Activated CD4-positive, CD25-positive, alpha-beta regulatory T cell treated with anti-CD3 and anti-CD28 coated beads, Interleukin-2, amount 50 U/mL, for 16 hours (primary cell): ENCODE measurements around the gene NDUFA6.
"Not testable (repeated sequence)": the region's sequence is repeated elsewhere in the genome, so short reads cannot be mapped to it uniquely, and the experiment has no call there.

Experiments used
- DNase-seq: peaks from one replicate; pipeline ENCODE4 v3.0.0-alpha.2; 2020; ENCODE audit warnings: low read depth, low spot score

The NDUFA6 gene

DNA sequence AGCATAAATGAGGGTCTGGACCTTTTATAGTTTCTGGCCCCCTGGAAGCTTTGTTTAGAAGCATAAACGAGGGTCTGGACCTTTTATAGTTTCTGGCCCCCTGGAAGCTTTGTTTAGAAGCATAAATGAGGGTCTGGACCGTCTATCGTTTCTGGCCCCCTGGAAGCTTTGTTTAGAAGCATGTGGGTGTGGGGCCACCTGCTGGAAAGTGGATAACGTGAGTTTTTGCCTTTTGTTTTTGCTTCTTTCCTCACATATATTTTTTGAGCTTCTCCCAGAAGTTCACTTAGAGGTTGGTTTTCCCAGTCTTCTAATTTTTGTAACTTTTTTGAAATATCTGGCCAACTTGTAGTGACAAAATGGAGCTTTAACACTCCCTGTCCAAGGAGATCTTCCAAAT is 22.2 kb upstream of the NDUFA6 start:
- not testable (repeated sequence) for DNase-seq

DNA sequence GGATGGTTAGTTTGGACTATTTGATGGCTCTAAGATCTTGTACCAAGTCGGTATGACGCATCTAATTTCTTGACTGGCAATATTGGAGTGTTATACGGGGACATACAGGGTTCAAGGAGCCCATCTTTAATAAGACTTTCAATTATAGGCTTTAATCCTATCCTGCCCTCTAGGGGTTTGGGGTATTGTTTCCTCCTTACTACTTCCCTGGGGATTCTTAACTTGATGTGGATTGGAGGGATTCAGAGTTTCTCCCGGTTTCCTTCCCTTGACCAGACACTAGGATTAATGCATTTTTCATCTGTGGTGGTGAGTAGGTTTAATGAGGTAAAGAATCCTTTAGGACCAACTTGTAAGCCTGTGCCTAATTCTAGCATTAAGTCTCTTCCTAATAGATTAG is 21.2 kb upstream of the NDUFA6 start:
- no peak for DNase-seq

DNA sequence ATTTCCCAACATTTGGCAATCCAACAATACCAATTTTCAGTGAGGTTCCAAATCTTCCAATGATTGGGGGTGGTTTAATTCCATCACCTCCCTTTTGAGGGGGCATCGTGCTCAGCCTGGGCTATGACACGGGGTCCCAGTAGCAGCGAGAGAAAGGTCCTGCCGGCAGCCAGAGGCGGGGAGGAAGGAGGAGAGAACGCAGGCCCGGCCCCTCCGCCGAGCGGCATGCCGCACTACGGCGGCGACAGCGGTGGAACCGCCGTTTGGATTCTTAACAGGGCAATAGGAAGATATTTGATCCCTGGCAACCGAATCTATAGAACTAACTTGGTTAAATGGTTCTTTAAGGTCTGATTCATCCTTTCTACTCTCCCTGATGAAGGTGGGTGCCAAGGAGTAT is 18.3 kb upstream of the NDUFA6 start:
- DNase-seq = no peak

DNA sequence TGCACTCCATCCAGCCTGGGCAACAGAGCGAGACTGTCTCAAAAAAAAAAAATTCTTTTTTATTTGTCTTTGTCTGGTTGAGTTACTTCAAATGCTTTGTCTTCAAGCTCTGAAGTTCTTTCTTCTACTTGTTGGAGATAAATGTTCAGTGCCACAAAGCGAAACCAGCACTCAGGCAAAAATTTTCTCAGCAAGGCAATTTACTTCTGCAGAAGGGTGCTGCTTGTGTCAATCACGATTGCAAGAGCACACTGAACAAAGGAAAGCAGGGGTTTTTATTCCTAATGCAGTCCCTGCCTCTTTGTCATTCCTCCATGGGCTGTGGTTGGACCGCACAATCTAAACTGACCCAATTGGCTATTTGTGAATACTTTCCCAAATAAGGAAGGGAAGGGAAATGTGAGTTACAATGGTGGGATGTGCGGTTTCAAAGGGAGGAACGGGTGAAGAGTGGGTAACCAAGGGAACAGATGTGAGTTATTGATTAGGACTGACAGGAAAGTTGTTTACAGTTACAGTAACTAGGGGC is 13.8 kb upstream of the NDUFA6 start:
- DNase-seq = not testable (repeated sequence)

DNA sequence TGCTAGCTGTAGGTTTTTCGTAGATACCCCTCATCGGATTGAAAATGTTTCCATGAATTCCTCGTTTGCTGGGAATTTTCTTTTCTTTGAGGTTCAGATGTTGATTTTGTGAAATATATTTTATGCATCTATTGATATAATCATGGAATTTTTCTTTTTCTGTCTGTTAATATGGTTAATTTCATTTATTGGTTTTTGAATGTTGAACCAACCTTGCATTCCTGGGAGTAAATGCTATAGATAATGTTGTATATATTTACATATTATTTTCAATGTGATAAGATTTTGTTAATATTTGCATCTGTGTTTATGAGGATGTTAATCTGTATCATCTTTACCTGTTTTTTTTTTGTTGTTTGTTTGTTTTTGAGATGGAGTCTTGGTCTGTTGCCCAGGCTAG is 10.6 kb upstream of the NDUFA6 start:
- no peak for DNase-seq

DNA sequence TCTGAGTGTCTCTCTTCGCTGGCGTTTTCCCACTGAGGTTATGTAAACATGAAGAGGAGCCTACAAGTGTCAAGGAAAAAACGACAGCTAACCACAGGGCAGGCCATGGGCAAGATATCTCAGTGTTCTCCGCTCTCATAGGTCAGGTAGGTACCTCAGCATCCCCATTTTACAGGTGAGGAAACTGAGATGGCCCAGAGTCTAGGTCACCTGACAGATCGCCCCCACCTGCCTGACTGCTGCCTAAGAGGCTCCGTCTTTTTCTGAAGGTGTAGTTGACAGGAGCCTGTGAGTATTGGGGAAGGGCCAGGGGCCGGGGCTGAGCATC is 847 bp upstream of the NDUFA6 start:
- DNase-seq = no peak

DNA sequence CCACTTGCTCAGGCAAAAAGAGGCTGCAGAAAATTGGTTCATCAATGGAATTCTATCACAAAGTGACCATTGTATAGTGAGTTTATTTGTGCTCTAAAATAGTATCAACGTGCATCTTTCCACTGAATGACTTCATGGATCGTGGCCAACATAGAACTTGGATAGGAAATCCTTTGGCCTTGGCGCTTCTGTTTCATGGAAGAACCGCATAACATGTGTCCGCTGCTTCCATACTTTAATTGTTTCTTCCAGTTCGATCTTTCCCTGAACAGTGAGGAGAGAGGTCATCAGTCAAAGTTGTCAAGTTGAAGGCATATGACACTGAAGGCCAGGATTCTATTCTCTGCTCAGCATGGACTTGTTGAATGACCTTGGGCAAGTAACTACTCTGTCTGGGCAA is 4.5 kb downstream of the NDUFA6 start:
- DNase-seq = no peak

DNA sequence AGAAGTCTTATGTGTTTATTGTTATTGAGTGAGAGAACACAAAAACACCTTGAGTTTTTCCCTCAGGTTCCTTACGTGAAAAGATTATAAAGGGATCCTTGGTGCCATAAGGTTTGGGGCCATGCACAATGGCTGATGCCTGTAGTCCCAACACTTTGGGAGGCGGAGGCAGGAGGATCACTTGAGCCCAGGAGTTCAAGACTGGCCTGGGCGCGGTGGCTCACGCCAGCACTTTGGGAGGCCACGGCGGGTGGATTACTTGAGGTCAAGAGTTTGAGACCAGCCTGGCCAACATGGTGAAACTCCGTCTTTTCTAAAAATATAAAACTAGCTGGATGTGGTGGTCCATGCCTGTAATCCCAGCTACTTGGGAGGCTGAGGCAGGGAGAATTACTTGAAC is 5.7 kb downstream of the NDUFA6 start:
- DNase-seq = no peak

DNA sequence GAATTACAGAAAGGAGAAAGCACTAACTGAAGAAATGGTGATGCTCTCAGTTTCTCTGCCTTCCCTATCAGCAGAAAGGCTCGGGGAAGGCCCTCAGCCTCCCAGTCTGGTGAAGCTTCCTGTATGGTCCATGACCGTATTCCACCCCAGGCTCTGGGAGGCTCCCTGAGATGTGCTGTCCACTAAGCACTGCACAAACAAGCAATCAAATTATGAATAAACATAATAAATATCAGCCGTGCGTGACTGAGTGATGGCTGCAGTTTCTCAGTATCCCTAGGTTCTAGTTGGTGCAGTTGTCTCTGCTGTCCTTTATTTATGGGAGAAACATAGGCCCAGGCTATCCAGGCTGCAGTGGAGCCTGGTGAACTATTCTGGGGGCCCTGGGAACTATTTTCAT is 7.5 kb downstream of the NDUFA6 start:
- no peak for DNase-seq

DNA sequence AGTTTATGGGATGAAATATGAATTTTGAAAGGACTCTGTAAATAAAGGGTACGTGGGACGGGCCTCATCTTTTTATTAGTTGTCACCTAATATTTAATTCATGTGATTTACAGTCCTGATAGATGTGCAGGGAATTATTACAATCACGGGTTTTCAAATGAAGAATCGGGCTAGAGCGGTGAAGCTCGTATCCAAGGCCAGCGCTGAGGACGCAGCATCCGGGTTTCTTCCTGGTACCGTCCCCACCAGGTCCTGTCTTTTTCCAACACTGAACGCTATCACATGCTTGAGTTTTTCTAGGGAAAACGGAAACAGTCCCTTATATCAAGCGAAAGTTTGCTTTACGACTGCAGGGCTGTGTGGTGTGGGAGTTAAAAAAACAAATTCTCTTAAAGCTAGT is 10.3 kb downstream of the NDUFA6 start:
- DNase-seq = no peak

DNA sequence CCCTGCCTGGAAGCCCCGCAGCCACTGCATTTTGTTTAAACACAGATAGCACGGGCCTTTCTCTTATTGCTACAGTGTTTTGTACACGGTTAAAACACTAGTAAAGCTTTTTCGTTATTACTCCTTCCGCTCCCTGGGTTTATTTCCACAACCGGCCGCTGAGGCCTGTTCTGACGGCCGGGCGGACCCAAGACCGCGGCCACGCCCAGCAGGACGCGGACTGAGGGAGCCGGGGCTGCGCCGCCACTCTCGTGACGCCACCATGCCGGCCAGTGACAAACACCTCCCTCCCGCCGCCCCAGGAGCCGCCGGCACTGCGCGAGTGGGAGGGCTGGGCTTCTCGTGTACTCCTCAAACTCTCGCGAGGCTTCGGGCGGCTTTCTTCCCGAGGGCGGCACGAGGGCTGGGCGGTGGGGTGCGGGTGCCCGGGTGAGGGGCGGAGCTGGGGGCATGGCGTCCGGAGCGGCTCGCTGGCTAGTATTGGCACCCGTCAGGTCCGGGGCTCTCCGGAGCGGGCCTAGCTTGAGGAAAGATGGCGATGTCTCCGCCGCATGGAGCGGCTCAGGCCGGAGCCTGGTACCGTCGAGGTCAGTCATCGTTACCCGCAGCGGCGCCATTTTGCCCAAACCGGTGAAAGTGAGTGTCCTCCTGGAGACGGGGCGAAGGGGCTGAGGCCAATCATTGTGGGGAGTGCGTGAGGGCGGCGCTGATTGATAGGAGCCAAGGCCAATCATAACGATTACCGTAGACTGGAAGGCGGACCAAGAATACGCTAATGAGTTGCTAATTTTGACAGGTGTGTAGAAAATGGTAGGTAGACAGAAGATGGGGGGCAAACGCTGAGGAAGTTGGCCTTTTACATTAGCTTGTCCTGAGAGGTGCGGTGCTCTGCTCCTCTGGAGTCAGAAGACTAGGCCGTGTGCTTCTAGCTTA is 11.0 kb downstream of the NDUFA6 start, which contains the start of gene SMDT1:
TSS of gene SMDT1 (plus strand) at position 382 of the 933 bp plus-strand sequence. CDS start at position 451, 69 bp downstream.
- DNase-seq = peak; percentile 95

DNA sequence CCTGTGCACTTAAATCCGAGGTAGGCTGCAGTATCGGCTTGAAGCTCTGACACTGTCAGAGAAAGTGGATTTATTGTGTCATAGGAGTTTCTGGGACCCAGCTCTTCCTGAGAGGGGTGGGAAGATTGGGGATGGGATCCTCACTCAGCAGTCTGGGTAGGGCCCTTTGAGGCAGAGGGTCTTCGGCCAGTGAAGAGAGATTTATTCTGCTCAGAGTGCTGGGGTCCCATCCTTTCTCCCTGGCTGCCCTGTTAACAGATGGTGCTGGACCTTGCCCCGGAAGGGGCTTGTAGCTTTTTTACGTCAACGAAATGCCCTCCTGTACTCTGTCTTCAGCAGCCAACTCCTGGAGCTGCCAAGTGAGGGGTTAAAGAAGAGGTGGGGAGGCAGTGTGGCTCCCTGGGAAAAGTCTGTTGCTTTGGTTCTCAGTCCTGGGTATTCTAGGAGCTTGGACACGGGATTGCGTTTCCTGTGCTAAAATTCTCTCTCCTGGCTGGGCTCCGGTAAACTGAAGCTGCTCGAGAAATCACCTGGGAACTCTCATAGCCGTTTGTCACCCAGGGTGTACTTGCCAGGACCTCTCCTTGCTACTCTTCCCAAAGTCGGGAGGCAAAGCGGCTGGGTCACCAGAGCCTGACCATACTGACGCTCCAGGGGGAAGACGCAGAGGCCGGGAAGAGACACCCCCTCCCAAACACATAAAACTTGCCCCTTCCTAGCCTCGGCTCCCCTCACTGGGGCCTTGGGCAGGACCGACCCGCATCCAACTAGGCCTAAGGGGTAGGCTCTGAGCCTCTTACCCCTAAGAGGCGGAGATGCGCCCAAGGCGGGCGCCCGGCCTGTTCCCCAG is 11.9 kb downstream of the NDUFA6 start:
- DNase-seq = no peak

DNA sequence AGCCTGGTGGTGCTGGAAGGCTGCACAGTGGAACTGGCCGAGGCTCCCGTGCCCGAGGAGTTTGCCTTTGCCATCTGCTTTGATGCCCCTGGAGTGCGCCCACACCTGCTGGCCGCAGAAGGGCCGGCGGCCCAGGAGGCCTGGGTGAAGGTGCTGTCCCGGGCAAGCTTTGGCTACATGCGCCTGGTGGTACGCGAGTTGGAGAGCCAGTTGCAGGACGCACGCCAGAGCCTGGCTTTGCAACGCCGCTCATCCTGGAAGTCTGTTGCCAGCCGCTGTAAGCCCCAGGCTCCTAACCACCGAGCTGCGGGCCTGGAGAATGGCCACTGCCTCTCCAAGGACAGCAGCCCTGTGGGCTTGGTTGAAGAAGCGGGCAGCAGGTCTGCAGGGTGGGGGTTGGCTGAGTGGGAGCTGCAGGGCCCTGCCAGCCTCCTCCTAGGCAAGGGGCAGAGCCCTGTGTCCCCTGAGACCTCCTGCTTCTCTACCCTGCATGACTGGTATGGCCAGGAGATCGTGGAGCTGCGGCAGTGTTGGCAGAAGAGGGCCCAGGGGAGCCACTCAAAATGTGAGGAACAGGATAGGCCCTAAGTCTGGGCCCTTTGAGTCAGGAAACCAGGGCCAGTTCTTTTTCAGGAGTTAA is 13.0 kb downstream of the NDUFA6 start:
- no peak for DNase-seq

DNA sequence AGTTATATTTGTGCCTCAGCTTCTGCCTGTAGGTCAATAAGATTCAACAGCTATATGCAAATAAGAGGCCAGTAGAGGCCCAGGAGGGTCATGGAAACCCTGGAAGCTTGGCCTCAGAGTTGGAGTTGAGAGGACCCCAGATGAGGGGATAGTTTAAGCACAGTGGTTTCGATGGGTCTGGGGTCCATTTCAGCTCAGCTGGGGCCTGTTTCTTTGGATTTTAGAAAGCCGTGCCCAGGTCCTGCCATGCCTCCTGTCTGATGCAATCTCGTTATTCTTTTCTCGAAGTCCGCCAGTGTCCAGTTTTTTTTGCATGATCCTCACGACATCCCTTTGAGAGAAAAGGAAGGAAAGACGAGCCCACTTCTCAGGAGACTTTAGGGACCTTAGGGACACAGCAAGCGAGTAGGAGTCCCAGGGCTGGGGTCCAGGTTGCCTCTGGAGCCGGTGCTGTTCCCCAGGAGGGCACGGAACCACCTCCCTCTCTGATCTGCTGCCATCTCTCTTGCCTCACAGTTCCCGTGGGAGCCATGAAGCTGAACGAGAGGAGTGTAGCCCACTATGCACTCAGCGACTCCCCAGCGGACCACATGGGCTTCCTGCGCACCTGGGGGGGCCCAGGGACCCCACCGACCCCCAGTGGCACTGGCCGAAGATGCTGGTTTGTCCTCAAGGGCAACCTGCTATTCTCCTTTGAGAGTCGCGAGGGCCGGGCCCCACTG is 13.6 kb downstream of the NDUFA6 start:
- no peak for DNase-seq

DNA sequence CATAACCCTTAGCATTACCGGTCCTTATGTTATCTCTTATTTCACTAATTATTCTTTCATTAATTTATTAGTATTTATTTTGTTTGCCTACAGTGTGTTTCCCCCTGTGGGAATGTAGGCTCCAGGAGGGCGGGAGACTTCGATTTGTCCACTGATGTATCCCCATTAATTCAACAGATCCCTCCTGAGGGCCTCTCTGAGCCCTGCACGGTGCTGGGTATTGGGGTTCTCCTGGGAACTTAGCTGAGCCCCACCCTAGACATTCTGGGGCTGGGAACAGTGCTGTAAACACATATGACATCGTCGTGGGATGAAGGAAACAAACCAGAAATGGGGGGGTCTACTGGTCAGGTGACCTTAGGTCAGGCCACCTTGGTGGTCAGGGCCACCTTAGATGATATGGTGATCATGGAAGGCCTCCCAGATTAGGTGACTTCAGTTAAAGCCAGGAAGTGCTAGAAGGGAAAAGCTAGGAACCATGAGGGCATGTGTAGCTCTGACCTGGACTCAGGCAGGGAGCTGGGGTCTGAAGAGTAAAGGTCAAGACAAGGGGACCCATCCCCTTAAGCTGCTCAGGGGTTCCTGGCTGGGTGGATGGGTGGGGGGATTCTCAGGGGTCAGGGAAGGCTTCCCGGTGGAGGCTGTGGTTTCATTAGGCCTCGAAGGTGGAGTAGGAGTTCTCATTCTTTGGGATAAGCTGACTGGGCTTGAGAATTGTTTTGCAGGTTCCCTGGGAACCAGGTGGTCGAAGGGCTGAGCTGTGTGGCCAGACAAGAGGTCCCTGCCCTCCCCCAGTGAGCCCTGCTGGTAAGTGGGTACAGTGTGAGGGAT is 15.5 kb downstream of the NDUFA6 start:
- no peak for DNase-seq

DNA sequence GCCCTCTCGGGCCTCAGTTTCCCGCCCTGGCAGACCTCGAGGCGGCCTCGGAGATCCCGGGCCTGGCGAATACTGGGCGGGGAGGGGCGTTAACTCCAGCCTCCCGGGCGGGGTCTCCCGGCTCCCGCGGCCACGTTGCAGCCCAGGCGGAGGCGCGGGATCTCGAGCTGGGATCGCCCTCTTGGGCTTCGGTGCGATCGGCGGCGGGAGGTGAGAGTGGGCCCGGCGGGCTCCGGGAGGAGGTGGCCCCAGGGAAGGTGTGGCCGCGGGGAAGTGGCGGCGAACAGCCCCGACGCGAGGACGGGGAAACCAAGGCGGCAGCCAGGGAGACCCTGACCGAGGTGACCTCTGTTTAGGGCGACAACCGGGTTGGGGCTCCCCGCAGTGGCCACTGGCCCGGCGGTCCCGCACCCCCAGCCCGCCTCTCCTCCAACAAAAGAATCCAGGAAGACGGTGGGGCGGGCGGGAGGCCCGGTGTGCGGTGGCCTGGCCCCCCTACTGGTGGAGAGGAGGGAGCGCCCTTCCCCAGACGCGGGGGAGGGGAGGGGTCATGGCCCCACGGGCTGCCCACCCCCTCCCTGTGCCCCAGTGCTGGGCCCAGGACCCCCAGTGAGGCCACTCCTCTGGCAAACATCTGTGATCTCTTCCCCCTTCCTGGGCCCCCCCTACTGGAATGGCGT is 16.3 kb downstream of the NDUFA6 start, which contains the start of gene PHETA2:
TSS of gene PHETA2 (plus strand) at position 117 of the 680 bp plus-strand sequence. CDS start 3,046 bp downstream, outside the sequence.
- no peak for DNase-seq

DNA sequence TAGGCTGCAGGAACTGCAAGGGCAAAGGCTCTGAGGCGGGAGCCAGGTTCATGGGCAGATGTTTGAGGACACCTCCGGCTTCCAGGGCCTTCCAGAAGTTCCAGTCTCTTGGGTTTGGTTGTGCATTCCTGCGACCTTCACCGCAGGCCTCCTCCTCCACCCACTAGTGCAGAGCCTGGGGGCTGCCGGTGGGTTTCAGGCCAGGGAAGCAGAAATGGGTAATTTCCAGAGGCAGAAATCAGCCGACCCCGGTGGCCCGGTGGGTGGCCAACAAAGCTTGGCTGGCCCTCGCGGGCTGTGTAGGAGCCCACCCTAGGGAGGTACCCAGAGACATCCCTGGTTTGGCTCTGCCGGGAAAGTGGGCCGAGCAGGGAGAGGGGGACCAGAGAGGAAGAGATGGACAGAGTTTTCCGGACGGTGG is 16.9 kb downstream of the NDUFA6 start:
- DNase-seq = no peak

DNA sequence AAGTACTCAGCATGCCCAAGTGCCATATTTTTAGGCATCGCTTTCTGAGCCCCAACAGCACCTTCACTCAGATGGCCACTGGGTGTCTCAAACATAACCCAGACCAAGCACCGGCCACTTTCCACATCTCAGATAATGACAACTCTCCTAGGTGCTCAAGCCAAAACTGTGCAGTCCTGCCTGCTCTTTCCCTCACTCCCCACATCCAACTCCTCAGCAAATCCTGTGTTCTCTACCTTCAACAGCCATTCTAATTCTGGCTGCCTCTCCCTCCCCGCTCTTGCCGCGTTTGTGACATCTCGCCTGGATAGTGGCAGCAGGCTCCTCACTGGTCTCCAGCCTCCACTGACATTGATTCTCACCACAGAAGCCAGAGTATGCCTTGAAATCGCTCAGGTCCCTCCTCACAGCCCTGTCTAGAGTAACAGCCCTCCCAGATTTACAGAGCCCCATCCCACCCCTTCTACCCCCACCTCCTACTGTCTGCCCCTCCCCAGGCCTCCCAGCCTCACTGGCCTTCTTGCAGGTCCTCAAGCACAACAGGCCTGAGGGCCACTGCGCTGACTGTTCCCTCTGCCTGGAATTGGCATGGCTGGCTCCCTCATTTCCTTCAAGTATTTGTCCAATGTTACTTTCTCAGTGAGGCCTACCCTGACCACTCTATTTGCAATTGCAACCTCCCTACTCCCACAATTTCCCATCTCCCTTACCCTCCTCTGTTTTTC is 17.8 kb downstream of the NDUFA6 start:
- DNase-seq = no peak

DNA sequence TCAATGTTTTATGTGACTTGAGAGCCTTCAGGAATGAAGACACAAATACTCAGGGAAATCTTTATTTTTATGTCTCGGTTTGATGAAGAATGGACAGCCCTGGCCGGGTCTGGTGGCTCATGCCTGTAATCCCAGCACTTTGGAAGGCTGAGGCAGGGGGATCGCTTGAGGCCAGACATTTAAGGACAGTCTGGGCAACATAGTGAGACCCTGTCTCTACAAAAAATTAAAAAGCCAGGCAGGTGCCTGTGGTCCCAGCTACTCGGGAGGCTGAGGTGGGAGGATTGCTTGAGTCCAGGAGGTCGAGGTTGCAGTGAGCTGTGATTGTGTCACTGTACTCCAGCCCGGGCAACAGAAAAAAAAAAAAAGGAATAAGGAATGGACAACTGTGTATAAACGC is 19.1 kb downstream of the NDUFA6 start:
- not testable (repeated sequence) for DNase-seq
